NCI-H1105 treated with DMSO at 0.1 percent for 48 hours (cell line): ENCODE results near the gene SLC26A3.
"Not testable (repeated sequence)": the region's sequence is repeated elsewhere in the genome, so short reads cannot be mapped to it uniquely, and the experiment has no call there.

ENCODE experiments used
- DNase-seq: peaks from one replicate; lab custom pipeline; 2025; lab: John Stamatoyannopoulos, UW

SLC26A3 gene

GRCh38 chr7:107803009-107803610 is at the start of gene SLC26A3:
Gene SLC26A3 (minus strand): TSS chr7:107803223. CDS start chr7:107794509, 8,714 bp downstream.
- DNase-seq, result no peak

- DNase-seq, result no peak
Observed at GRCh38 chr7:107850643-107851042, 47.6 kb upstream of the SLC26A3 start.

- no peak for DNase-seq
Observed at GRCh38 chr7:107850216-107850615, 47.2 kb upstream of the SLC26A3 start.

- not testable (repeated sequence) for DNase-seq
Observed at GRCh38 chr7:107848211-107848610, 45.2 kb upstream of the SLC26A3 start.

- DNase-seq, result not testable (repeated sequence)
Observed at GRCh38 chr7:107847836-107848175, 44.8 kb upstream of the SLC26A3 start.

- no peak for DNase-seq
Observed at GRCh38 chr7:107847168-107847835, 44.3 kb upstream of the SLC26A3 start.

- no peak for DNase-seq
Observed at GRCh38 chr7:107846324-107846723, 43.3 kb upstream of the SLC26A3 start.

- no peak for DNase-seq
Observed at GRCh38 chr7:107843184-107843583, 40.2 kb upstream of the SLC26A3 start.

- DNase-seq, result no peak
Observed at GRCh38 chr7:107842213-107842612, 39.2 kb upstream of the SLC26A3 start.

GRCh38 chr7:107838816-107839565 is 36.0 kb upstream of the SLC26A3 start:
- no peak for DNase-seq

- DNase-seq, result no peak
Observed at GRCh38 chr7:107838024-107838601, 35.1 kb upstream of the SLC26A3 start.

GRCh38 chr7:107837145-107837512 is 34.1 kb upstream of the SLC26A3 start:
- DNase-seq, result no peak

- no peak for DNase-seq
Observed at GRCh38 chr7:107836237-107837144, 33.5 kb upstream of the SLC26A3 start.

- DNase-seq, result no peak
Observed at GRCh38 chr7:107834401-107834800, 31.4 kb upstream of the SLC26A3 start.

- no peak for DNase-seq
Observed at GRCh38 chr7:107833684-107834106, 30.7 kb upstream of the SLC26A3 start.

- DNase-seq, result no peak
Observed at GRCh38 chr7:107830420-107830819, 27.4 kb upstream of the SLC26A3 start.

GRCh38 chr7:107828540-107828939 is 25.5 kb upstream of the SLC26A3 start:
- DNase-seq, result no peak

- no peak for DNase-seq
Observed at GRCh38 chr7:107827501-107827900, 24.5 kb upstream of the SLC26A3 start.

- no peak for DNase-seq
Observed at GRCh38 chr7:107826451-107826850, 23.4 kb upstream of the SLC26A3 start.

GRCh38 chr7:107824858-107825257 is 21.8 kb upstream of the SLC26A3 start:
- no peak for DNase-seq

GRCh38 chr7:107818622-107819021 is 15.6 kb upstream of the SLC26A3 start:
- no peak for DNase-seq
